GM18499 (cell line): ENCODE measurements around the gene ARHGAP4.

Source experiments
- ATAC-seq: cut with Tn5 transposase; IDR thresholded peaks from one replicate; pipeline ENCODE4 v1.9.1; 2021; ENCODE audit warnings: moderate number of reproducible peaks; ENCODE audit not compliant: insufficient read depth, unreplicated experiment

ARHGAP4 gene

GRCh38 chrX:153947009-153947769, 21.1 kb upstream of the ARHGAP4 start:
- ATAC-seq = no peak

- no peak for ATAC-seq
These were observed 20.2 kb upstream of the ARHGAP4 start for GRCh38 chrX:153945956-153946943.

DNA sequence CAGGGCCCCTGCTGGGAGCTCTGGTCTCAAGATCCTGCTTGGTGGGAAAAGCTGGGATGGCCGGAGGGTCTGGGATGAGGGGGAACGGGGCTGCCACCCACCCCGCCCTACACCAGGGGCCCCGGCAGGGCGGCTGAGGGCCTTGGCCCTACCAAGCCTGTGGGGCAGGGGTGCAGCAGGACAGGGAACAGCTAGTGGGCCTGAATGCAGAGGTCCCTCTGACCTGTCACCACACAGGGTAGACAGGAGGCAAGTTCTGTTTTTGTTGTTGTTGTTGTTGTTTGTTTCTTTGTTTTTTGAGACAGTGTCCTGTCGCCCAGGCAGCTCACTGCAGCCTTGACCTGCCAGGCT, 18.7 kb upstream of the ARHGAP4 start:
- ATAC-seq = no peak

- no peak for ATAC-seq
These were observed 18.2 kb upstream of the ARHGAP4 start, which contains the start of gene RENBP for GRCh38 chrX:153944140-153944799. RENBP (minus strand) TSS chrX:153944643; CDS start chrX:153944610, 33 bp downstream.

DNA sequence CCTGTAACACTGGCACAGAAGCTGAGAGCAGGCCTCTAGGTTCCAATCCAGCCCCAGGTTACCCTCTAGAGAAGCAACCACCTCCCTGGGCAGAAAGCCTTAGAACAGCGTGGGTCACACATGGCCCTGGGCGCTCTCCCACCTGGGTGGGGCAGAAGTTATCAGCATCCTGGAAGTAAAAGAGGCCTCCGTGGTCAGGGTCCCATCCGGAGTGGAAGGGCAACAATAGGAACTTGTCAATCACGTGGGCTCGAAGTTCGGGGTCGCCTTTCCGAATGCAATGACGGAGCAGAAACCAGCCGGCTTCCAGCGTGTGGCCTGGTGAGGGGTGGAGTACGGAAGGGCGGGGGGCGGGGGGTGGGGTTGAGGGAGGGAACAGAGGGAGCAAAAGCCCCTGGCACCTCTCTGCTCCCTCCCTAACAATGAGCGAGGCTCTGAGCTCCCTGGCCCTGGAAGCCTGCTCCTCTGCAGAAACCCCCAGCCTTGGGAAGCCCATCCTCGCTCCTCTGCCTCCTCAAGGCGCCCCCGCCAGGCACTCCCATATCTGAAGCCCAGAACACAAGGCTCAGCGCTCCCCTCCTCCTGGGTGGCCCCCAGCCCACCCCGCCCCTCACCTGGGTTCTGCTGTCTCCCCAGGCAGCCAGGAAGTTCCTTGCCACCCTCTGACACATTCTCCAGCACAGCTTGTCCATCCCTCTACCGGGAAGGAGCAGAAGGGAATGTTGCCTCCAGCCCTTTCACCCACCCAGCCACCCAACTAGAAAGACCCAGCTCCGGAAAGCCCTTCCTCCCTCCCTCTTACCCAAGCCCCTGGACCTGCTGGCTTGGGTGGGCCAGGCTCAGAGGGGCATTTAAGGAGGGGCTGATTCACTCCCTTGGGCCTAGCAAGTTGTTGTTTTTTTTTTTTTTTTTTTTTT, 15.5 kb upstream of the ARHGAP4 start:
- no peak for ATAC-seq

- ATAC-seq = no peak
These were observed 13.5 kb upstream of the ARHGAP4 start for GRCh38 chrX:153939573-153939972.

DNA sequence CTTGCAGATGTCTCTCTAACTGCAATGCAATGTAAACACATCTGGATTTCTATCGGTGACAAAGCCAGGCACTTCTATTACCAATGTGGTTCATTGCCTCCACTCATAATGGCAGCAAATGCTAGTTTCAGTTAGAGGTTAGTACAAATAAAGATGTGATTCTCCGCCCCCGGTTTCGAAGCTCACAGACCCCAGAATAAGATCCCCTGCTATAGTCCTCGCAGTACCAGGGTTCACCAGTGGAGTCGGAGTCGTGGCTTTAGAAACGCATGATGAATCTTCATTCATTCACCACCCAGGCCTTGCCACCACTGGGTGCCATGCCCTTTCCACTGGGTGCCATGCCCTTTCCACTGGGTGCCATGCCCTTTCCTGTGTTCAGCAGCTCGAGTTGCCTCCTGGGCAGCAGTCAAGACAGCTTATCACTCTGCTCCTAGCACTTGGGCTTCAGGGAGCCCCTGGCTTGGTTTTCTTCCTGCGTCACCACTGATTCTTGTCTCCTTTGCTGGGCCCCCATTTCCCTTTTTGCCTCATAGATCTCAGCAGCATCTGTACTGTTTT, 12.2 kb upstream of the ARHGAP4 start:
- ATAC-seq = no peak

- no peak for ATAC-seq
These were observed 11.0 kb upstream of the ARHGAP4 start for GRCh38 chrX:153937056-153937455.

DNA sequence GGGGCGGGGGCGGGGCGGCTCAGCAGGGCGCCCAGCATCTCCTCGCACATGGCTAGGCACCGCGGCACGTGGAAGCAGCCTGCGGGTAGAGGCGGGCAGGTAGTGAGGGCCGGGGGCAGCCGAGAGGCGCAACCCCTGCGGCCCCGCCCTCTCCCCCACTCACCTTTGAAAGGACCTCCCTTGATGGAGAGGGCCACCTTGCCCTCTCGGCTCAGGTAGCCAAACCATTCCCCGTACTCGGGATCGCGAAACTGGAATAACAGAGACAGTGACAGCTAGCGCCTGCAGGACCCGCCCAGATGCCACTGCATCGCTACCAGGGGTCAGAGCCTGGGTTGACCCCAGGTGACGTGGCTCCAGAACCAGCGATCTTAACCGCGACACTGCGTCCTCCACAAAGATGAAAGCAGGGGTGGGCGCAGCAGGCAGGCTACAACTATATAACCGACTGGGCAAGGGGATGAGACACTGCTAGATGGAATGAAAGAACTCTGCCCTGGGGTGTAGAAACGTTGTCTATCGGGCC, 9.3 kb upstream of the ARHGAP4 start:
- ATAC-seq = no peak

DNA sequence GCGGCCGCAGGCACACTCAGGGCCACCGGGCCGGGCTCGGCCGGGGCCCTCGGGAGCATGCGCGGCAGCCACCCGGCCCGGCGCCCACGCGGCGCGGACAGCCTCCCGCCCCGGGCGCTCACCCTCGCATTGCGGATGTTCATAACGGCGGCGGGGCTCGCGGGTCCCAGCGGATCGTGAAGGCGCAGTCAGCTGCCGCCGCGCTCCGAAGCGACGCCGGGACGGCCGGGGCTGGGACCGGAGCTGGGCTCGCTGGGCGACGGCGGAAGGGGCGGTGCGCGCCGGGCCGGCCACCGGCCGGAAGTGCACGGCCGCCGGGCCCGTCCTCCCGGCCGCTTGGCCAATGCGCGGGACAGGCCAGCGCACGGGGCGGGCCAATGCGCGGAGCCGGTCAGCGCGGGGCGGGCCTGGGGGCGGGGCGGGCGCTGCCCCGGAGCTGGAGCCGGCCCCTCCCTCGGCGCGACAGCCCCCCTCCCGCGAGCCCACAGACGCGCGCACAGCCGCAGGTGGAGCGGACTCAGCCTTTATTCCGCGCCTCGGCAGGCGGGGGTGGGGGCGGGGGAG, 8.8 kb upstream of the ARHGAP4 start, which contains the start of gene NAA10:
Gene NAA10, minus strand, starts transcription at position 276 of the 564 bp plus-strand sequence. Its CDS starts 133 bp downstream, at position 143.
- ATAC-seq = no peak

DNA sequence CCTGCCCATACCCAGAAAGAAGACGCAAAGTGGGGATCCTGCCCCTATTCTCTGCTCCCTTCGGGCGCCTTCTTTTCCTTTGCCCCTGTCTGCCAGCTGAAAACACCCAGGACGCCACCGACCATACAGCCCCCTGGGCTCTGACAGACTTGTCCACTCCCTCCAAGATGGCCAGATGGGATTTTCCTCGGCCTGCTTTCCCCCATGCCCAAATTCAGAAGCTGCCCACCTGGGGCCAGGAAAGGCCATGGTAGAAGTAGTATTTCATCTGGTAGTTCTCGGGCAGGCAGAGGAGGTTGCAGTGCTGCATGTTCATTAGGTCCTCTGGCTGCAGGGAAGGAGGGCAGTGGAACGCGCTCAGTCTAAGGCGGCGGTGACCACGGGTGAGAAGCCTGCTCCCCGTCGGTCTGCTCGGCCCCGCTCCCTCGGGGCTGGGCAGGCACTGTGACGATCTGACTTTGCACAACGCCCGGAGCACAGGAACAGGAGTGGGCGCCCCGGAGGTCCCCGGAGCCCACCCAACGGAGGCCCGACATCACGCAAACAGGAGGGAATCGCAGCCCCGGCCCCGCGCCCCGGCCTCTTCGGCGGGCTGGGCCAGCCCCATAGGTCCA, 8.2 kb upstream of the ARHGAP4 start:
- no peak for ATAC-seq

DNA sequence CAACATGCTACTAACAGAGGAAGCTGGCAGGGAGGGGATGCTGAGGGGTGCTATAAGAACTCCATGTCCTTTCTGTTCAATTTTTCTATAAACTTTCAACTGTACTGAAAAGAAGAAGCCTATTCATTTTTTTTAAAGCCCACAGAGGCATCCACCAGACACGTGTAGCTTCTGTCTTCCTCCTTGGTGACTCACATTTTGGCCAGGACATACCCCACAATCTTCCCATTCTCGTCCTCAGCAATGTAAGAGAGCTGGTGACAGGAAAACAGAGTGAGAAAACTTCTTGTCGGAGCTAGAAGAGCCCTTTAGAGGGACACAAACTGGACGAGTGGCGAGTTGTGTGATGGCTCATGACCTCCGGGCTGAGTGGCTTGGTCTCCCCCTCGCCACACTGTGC, 7.7 kb upstream of the ARHGAP4 start:
- no peak for ATAC-seq

GRCh38 chrX:153932220-153932915, 6.3 kb upstream of the ARHGAP4 start:
- ATAC-seq = no peak

DNA sequence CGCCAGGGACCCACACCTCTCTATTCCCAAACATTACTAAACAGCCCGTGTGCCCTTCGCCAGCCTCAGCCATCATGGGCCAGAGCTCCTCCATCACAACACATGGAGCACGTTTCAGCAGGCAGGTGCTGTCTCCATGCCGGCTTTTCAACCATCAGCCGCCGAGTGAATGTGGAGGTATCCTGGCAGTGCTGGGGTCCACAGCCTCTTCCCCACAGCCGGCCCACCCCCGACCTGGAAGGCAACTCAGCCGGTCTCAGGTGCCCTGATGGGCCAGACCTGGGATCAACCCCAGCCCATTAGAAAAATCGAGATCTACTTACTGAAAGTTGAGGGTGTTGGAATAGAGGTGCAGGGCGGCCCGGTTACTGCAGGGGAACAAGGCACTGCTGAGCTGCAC, 5.7 kb upstream of the ARHGAP4 start:
- no peak for ATAC-seq

DNA sequence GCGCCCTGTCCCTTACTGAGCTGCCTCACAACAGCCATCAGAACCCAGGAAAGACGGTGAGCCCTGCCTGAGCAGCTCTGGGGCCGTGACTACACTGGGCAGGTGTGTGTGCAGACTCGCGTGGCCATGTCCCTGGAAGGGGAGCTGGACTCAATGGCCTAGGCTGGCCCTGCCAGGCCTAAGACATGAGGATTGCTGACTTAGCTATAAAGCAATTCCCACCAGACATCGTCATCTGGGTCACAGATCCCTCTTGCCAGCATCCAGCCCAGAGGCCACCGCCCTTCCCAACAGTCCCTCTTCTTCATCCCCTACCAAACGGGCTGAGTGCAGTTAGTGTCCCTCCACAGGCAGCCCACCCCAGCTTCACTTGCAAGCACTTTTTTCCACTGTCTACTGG, 5.1 kb upstream of the ARHGAP4 start:
- no peak for ATAC-seq

DNA sequence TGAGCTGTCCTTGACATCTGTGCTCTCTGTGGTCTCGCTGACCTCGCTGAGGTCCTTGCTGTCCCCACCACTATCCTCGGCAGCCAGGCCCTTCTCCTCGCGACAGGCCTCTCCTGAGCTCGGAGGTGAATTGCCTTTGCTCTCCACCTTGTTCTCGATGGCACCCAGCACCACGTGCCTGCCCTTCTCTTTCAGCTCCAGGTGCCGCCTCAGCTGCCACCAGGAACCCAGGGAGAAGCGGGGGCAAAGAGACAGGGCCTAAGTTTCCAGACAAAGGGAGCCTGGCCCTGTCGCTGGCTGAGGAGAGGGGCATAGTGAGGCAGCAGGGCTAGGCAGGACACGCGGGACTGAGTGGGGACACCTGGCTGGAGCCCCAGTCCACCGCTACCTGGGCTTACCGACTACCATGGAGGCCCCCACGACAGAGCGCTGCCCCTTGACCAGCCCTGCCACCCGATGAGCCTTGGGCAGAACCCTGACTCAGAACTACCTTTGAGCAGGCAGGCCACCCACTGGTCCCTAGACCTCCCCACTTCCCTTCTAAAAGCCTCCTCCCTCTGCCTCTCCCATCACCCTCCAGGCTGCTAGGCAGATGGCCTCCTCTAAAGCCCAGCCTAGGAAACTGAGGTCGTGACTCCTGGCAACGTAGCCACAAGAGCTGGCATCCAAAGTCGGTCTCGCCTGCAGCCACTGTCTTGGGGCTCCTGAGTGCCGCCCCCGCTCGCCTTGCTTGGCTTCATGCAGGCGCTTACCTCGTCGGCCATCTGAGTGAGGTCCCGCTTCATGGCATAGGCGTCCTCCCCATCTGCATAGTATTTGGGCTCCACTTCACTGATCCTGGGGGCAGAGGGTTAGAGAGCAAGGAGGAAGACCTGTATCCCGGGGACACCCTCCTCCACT, 4.2 kb upstream of the ARHGAP4 start:
- ATAC-seq = no peak

GRCh38 chrX:153929576-153929975, 3.5 kb upstream of the ARHGAP4 start:
- ATAC-seq = no peak
